Bone marrow (tissue), 2 donors: ENCODE data around the gene R3HDM1.
"Not testable (repeated sequence)": the region's sequence is repeated elsewhere in the genome, so short reads cannot be mapped to it uniquely, and the experiment has no call there.

ENCODE experiments used
- DNase-seq, 2 donors: peaks; one replicate each; lab custom pipeline; 2025; lab: John Stamatoyannopoulos, UW

R3HDM1 gene

GRCh38 chr2:135641156-135642068, 110.1 kb downstream of the R3HDM1 start:
- DNase-seq, result no peak

GRCh38 chr2:135647836-135648579, 116.7 kb downstream of the R3HDM1 start:
- DNase-seq, result no peak

GRCh38 chr2:135650721-135651120, 119.4 kb downstream of the R3HDM1 start:
- no peak for DNase-seq

DNA sequence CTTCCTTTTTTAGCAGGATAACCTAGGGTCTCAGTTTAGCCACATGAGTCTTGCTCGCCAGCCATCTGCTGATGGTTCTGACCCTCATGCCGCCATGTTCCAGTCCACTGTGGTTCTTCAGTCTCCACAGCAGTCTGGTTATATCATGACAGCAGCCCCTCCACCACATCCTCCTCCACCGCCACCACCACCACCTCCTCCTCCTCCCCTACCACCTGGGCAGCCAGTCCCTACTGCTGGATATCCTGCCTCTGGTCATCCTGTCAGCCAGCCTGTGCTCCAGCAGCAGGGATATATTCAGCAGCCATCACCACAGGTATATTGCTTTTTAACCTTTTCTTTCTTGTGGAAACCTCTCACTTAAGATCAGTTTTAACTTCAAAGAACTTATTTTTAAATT, 120.4 kb downstream of the R3HDM1 start:
- no peak for DNase-seq

- not testable (repeated sequence) for DNase-seq
Measured at GRCh38 chr2:135654239-135654638, 123.0 kb downstream of the R3HDM1 start.

DNA sequence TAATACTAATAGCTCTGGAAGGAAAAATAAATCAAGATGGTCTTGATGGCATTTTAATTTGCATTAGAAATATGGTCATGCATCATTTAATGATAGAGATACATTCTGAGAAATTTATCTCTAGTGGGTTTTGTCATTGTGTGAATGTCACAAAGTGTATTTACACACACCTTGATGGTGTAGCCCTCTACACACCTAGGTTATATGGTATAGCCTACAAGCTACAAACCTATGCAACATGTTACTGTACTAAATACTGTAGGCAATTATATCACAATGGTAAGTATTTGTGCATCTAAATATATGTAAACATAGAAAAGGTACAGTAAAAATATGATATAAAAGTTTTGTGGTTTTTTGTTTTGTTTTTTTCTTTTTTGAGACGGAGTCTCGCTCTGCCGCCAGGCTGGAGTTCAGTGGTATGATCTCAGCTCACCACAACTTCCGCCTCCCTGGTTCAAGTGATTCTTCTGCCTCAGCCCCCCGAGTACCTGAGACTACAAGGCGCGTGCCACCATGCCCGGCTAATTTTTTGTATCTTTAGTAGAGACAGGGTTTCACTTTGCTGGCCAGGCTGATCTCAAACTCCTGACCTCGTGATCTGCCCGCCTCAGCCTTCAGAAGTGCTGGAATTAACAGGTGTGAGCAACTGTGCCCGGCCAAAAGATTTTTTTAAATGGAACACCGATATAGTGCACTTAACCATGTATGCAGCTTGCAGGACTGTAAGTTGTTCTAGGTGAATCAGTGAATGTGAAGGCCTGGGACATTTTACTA, 126.7 kb downstream of the R3HDM1 start:
- no peak for DNase-seq

DNA sequence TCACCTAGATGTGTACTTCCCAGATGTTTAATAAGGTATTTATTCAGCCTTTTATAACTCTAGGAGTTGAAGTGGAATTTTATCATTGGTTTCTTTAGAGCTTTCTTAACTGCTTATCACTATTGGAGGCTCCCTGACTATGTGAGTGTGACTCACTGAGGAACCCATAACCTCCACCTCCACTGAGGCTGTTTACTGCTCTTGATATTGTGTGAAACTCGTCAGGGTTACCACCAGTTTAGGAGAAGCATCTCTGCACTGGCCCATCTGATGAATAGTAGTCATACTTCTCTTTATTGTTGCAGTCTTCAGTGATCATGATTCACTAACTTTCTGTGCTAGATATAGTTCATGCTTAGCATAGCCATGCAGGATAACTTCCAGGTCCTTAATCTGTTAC, 130.8 kb downstream of the R3HDM1 start:
- no peak for DNase-seq

DNA sequence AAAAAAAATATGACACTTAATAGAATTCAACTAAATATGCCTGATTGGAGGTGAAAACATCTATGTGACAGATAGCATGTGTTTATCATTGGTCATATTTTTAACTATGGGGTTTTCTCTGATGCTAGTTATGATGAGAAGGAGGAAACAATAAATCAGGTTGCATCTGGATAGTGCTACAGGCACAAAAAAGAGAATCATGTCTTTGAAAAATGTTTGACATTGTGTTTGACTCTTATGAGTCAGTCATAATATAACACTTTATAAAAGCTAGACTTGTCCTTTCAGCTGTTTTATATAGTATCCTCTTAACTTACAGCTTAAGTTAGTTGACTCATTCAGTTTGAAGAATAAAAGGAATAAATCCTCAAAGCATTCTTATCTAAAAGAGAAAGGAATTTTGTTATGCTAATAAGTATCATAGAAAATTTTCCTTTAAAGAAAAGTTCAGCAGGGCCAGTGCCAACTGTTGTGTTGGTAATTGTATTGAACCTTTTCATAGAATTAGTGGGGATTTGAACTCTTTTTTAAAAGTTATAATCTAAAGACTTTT, 131.9 kb downstream of the R3HDM1 start:
- no peak for DNase-seq

- DNase-seq, result no peak
Measured at GRCh38 chr2:135664623-135665068, 133.4 kb downstream of the R3HDM1 start.

DNA sequence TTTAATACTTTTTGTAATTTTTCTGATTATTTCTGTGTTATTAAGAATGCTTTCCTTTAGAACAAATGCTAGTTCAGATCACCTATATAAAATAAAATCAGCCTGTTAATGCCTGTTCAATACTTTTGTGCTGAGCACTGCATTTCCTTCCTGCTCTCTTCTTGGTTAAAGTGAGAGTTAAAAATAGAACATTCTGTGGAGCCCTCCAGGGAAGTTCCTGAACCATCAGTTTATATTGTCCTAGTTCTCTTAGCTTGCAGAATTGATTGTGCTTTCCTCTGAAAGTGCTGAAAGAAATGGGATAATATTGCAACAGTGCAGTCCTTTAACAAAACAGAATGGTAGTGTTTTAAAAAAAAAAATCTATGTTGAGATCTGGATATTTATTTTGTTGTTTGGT, 135.8 kb downstream of the R3HDM1 start:
- no peak for DNase-seq

DNA sequence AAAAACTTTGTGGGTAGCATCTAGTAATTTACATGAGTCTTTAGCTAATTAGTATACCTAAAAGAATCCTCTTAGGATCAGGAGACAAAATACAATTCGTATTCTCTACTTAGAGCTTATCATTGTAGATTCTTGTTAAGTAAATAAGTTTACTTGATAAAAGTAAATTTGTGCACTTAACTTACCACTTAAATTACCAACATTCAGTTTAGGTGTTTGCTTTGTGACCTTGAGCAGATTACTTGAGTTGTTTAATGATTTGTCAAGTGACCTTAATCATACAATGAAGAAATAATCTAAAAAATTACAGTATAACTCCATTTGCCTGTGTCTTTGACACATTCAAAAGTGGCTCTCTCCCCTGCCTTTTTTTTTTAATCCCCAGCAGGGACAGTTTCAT, 143.2 kb downstream of the R3HDM1 start:
- DNase-seq, result no peak

DNA sequence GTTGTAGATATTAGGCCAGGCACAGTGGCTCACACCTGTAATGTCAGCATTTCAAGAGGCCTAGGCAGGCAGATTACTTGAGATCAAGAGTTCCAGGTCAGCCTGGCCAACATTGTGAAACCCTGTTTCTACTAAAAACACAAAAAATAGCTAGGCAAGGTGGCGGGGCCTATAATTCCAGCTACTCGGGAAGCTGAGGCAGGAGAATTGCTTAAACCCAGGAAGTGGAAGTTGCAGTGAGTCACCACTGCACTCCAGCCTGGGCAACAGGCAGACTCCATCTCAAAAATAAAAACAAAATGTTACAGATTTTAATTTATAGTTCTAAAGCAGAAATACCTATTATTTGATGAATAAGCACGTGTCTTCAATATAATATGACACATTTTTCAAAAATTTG, 144.7 kb downstream of the R3HDM1 start:
- no peak for DNase-seq

DNA sequence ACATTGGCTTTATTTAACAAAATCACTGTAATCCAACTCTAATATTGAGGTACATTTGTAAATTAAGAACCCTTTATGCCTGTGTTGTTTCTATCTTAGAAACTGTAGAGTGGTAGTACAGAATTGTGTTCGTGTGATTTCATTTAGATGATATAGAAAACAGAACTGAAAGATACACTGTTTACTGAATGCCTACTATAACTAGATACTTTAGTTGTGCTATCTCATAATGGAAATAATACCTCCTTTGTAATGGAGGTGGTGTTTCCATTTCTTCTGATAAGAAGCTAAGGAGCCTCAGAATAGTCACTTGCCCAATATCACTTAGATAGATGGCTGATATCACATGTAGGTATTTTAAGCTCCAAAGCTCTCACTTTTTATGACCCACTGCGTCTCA, 147.8 kb downstream of the R3HDM1 start:
- DNase-seq, result no peak

DNA sequence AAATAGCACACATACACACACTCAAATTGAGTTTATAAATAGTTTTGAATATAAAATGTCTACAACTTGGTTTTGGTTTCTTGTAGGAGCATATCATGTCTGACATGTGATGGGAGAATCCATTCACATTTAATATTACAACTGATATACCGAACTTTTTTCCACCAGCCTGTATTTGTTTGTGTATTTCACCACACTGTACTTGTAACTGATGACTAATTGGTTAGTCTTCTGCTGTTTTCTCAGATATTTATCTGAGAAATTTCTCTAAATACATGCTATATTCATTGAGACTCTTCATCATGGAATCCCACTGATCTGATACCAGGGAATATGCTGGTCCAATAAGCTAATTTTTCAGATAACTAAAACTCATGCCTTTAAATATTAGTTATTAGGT, 154.1 kb downstream of the R3HDM1 start:
- no peak for DNase-seq

GRCh38 chr2:135688978-135689377, 157.7 kb downstream of the R3HDM1 start:
- DNase-seq, result no peak

DNA sequence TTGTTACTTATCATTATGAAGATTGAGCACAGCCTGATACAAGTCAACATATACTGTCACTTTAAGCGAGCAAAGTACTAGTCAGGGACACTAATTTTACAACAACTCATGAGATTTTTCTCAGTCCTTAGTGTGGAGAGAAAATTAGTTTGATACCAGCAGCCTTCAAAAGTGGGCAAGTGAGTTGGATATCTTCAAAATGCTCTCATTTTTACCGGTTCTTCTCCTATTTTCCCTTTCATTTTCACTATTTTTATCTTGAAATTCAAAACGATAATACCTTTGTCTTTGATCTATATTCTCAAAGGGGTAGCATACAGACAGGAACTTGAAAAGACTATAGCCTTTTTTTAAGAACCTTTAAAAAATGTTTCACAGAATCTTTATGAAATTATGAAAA, 158.4 kb downstream of the R3HDM1 start:
- DNase-seq, result no peak

- no peak for DNase-seq
Measured at GRCh38 chr2:135694711-135695110, 163.4 kb downstream of the R3HDM1 start.

DNA sequence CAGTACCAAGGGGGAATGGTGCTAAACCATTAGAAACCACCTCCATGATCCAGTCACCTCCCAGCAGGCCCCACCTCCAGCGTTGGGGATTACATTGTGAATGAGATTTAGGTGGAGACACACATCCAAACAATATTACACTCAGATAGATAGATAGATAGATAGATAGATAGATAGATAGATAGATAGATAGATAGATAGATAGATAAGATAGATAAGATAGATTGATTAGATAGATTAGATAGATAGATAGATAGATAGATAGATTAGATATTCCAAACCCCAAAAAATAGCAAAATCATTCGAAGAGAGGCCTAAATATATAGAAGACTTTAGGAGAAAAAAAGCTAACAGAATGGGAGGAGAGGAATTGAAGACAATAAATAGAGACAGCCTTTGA, 167.6 kb downstream of the R3HDM1 start:
- DNase-seq, result no peak

- DNase-seq, result no peak
Measured at GRCh38 chr2:135701442-135701841, 170.2 kb downstream of the R3HDM1 start.

DNA sequence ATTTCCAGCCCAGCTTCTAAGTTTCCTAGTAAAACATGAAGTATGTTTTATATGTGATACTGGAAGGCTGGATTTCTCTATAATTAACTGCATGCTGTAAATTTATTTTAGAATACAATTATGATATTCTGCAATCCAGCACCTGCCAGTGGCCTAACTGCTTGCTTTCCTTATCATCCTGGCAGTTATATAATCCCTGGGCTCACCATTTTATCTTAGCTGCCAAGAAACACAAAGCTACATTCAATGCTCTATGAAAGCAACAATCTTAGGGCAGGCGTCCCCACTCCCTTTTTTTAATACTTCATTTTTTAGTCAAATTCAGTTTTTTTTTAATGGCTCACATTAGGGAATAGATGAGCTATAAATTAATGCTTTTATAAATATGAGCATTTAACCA, 172.0 kb downstream of the R3HDM1 start:
- no peak for DNase-seq

DNA sequence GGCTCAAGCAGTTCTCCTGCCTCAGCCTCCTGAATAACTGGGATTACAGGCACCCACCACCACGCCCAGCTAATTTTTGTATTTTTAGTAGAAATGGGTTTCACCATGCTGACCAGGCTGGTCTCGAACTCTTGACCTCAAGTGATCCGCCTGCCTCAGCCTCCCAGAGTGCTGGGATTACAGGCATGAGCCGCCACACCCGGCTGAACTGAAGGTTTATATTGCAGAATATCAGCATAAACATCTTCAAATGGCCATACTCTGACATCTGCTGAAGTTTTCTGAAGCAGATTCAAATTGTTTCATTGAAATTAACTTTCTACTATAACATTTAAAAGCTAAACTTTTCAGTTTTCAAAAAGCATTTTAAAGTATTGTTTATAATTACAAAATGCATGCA, 172.8 kb downstream of the R3HDM1 start:
- DNase-seq, result not testable (repeated sequence)

GRCh38 chr2:135708159-135708558, 176.9 kb downstream of the R3HDM1 start:
- no peak for DNase-seq
